ENCODE measurements around the gene CD180. TPM values are rescaled to one million over a fixed set of nuclear protein-coding genes. Genes with fewer than 3 reads are reported as not detected.

The CD180 gene
- not detected in 2 replicates for total RNA-seq

GRCh38 chr5:67196537-67197059, at the start of gene CD180:
Gene CD180 (minus strand): TSS chr5:67196799. CDS start chr5:67196641, 158 bp downstream.

All from vein endothelial cell (primary cell).